Hepatocyte (in vitro differentiated cells): ENCODE results near the gene DGCR2. TPM values are rescaled to one million over a fixed set of nuclear protein-coding genes. Genes with fewer than 3 reads are reported as not detected.

ENCODE experiments used
- DNase-seq: peaks from one replicate; pipeline ENCODE4 v3.0.0-alpha.2; 2016; ENCODE audit warnings: low spot score
- H2AFZ ChIP-seq: fragments of 200-600 bp; sonication (generic); 2 replicates; pipeline ENCODE4 v1.6.0; 2016; ENCODE audit warnings: antibody characterized with exemption, mild to moderate bottlenecking
- H3K27ac ChIP-seq: fragments of 200-600 bp; sonication (generic); 2 replicates; pipeline ENCODE4 v1.5.1; 2016; ENCODE audit warnings: mild to moderate bottlenecking
- H3K27me3 ChIP-seq: fragments of 200-600 bp; sonication (generic); 2 replicates; pipeline ENCODE4 v1.6.1; 2016
- H3K36me3 ChIP-seq: fragments of 200-600 bp; sonication (generic); replicated peaks from 2 replicates; pipeline ENCODE4 v1.5.1; 2016; ENCODE audit warnings: low read depth; ENCODE audit not compliant: insufficient read depth
- H3K4me1 ChIP-seq: fragments of 200-600 bp; sonication (generic); 2 replicates; pipeline ENCODE4 v1.5.1; 2016; ENCODE audit warnings: mild to moderate bottlenecking, moderate library complexity; ENCODE audit not compliant: insufficient read depth
- H3K4me2 ChIP-seq: fragments of 200-600 bp; sonication (generic); 2 replicates; pipeline ENCODE4 v1.6.0; 2016
- H3K4me3 ChIP-seq: fragments of 200-600 bp; sonication (generic); 2 replicates; pipeline ENCODE4 v1.5.1; 2016; ENCODE audit warnings: mild to moderate bottlenecking
- H3K79me2 ChIP-seq: fragments of 200-600 bp; sonication (generic); 2 replicates; pipeline ENCODE4 v1.6.0; 2017; ENCODE audit warnings: mild to moderate bottlenecking
- H3K9me2 ChIP-seq: fragments of 200-600 bp; sonication (generic); replicated peaks from 2 replicates; pipeline ENCODE4 v1.6.0; 2017; ENCODE audit warnings: mild to moderate bottlenecking; ENCODE audit not compliant: insufficient read depth
- H3K9me3 ChIP-seq: fragments of 200-600 bp; sonication (generic); 2 replicates; pipeline ENCODE4 v1.5.1; 2016; ENCODE audit warnings: low read depth, mild to moderate bottlenecking
- H4K20me1 ChIP-seq: fragments of 200-600 bp; sonication (generic); 2 replicates; pipeline ENCODE4 v1.6.0; 2016; ENCODE audit warnings: mild to moderate bottlenecking; ENCODE audit not compliant: insufficient read depth, poor library complexity, severe bottlenecking
- CTCF ChIP-seq: fragments of 200-600 bp; sonication (generic); IDR thresholded peaks from 2 replicates; pipeline ENCODE4 v1.5.1; 2016; ENCODE audit warnings: antibody characterized with exemption, mild to moderate bottlenecking; ENCODE audit not compliant: poor library complexity
- EZH2 ChIP-seq: fragments of 200-600 bp; sonication (generic); IDR thresholded peaks from 2 replicates; pipeline ENCODE4 v1.6.1; 2016; ENCODE audit warnings: antibody characterized with exemption, mild to moderate bottlenecking, borderline replicate concordance
- EZH2phosphoT487 ChIP-seq: fragments of 200-600 bp; sonication (generic); IDR thresholded peaks from one replicate; pipeline ENCODE4 v1.6.1; 2018; ENCODE audit warnings: antibody characterized with exemption, mild to moderate bottlenecking, low read depth, moderate library complexity; ENCODE audit not compliant: unreplicated experiment, severe bottlenecking
- WGBS: methylation state at CpG from one replicate; pipeline ENCODE4 v1.1.6; 2016; ENCODE audit warnings: low lambda C conversion rate; ENCODE audit errors: missing lambda C conversion rate; 5-methylcytosine and 5-hydroxymethylcytosine counted together
- polyA plus RNA-seq: library from polyadenylated mRNA; unstranded; fragments of >200 nt; fragmentation: Nextera tagmentation; extraction: Ambion mirVana; gene quantifications from 2 replicates; pipeline ENCODE4 v1.2.1, GENCODE V29; 2016
- total RNA-seq: library from RNA; depleted of rRNA; stranded (reverse); fragments of >200 nt; gene quantifications from 2 replicates; pipeline ENCODE4 v1.2.3, GENCODE V29; 2014

The DGCR2 gene
- total and polyA plus RNA-seq, 2 experiments from 2014 or later: 61.5 to 67.2 TPM

DNA sequence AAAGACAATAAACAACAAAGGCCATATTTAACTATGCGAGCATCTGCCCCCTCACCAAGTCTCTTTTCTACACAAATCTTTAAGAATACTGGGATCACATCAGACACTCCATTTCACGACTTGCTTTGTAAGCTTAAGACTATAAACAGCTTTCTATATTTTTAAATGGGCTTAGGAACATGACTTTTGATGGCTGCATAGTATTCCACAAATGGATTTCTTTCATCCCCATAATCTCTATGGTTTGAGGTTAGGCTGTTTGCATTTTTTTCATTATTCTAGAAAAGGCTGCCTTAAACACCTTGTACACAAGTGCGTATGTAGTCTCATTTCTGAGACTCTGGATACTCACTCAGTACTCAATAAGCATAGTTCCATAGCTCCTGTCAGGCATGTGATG lies 52.8 kb downstream of the DGCR2 start:
- Histone ChIP-seq H3K27me3 (no peaks in the 10 kb centered on the region), H3K9me3 (no peaks in the 10 kb centered on the region), H3K79me2 (peaks cover 46% of the 10 kb centered on the region), H3K36me3 (no peaks in the 10 kb centered on the region), H2AFZ (no peak overlapping the region), H3K4me1 (no peaks in the 10 kb centered on the region), H3K27ac (no peak overlapping the region), H3K4me2 (no peak overlapping the region), H4K20me1 (peaks cover 15% of the 10 kb centered on the region), H3K9me2 (no peaks in the 10 kb centered on the region), H3K4me3 (no peak overlapping the region)
- WGBS: 97% methylated on average over 3 of the region's 3 CpGs
- no peak for TF ChIP-seq EZH2
- DNase-seq: no peak

- Histone ChIP-seq H4K20me1 (peaks cover 14% of the 10 kb centered on the region), H3K27ac (no peak overlapping the region), H3K9me3 (no peaks in the 10 kb centered on the region), H3K4me2 (no peak overlapping the region), H3K27me3 (no peaks in the 10 kb centered on the region), H3K36me3 (no peaks in the 10 kb centered on the region), H3K79me2 (peaks cover 40% of the 10 kb centered on the region), H3K4me3 (no peak overlapping the region), H3K9me2 (no peaks in the 10 kb centered on the region), H2AFZ (no peak overlapping the region), H3K4me1 (no peaks in the 10 kb centered on the region)
- DNase-seq: no peak
- no peak for TF ChIP-seq EZH2phosphoT487
- TF ChIP-seq EZH2: no peak
- TF ChIP-seq CTCF: no peak
- 98% methylated on average over 5 of the region's 5 CpGs for WGBS
Observed at GRCh38 chr22:19068784-19069271, 53.4 kb downstream of the DGCR2 start.

DNA sequence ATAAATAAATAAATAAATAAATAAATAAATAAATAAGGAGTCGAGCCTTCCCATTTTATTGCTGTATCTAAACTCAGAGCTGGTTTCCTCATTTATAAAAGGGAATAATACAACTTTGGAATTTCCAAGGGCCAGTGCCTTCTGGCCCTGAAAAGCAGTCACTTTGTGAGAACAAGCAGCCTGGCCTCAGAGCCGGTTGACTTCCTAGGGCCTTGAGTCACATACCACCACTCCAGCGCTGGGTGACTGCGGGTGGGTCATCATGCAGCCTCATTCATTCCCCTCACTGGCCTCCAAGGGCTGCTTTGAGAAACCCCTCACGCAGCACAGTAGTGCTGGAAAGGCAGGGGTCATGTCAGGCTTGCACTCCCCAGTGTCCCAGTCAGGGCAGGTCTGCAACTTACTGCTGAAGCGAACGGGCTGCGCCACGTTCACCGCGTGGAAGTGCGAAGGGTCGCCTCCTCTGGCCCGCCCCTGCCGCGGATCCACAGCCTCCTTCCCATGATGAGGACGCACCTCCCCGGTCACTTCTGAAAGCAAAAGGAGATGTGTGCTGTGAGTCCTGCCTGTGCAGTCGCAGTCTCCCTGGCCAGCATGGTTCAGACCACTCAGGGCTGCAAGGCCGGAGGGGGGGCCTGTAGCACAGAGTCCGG lies 54.4 kb downstream of the DGCR2 start:
- Histone ChIP-seq H3K79me2 (peaks cover 30% of the 10 kb centered on the region), H4K20me1 (peaks cover 4% of the 10 kb centered on the region), H3K4me2 (no peak overlapping the region), H3K27ac (no peak overlapping the region), H3K27me3 (no peaks in the 10 kb centered on the region), H3K4me1 (no peaks in the 10 kb centered on the region), H3K36me3 (no peaks in the 10 kb centered on the region), H2AFZ (no peak overlapping the region), H3K4me3 (no peak overlapping the region), H3K9me2 (no peaks in the 10 kb centered on the region), H3K9me3 (no peaks in the 10 kb centered on the region)
- no peak for DNase-seq
- WGBS: over 99% methylated on average over 21 of the region's 21 CpGs
- no peak for TF ChIP-seq EZH2
- TF ChIP-seq EZH2phosphoT487: no peak
- TF ChIP-seq CTCF: no peak

DNA sequence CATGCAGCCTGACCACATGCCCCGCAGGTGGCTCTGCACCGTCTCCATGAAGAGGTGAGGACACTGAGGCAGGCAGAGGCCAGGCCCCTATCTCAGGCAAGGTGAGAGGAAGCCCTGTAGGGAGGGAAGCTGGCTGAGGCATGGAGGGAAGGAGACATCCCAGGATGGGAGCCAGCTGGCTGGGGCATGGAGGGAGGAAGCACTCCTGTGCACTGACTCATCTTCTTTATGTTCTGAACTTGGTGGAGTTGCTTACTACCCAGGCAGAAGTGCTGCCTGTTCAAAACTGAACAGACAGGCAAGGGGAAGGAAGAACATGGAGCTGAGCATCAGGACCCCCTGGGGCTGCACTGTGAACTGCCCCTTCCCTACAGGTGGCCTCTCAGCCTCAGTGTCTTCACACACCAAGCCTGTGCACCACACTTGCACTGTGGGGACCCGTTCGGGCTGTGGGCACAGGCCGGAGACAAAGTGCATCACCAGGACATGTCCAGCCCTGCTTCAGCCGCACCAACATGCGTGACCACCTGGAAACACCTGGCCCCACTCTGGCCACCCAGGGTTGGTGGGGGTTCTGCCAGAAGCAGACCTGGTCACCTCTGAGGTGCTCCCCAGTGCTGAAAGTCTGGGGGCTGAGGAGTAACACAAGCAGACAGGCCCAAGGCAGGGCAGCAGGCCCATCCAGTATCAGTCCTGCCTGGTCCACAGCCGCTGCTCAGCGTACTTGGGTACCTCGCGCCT lies 55.5 kb downstream of the DGCR2 start:
- Histone ChIP-seq H3K9me2 (no peaks in the 10 kb centered on the region), H3K4me2 (no peak overlapping the region), H3K4me3 (no peak overlapping the region), H3K36me3 (no peaks in the 10 kb centered on the region), H2AFZ (no peak overlapping the region), H3K27me3 (no peaks in the 10 kb centered on the region), H3K4me1 (peaks cover 9% of the 10 kb centered on the region), H3K79me2 (peaks cover 21% of the 10 kb centered on the region), H4K20me1 (peaks cover 5% of the 10 kb centered on the region), H3K9me3 (no peaks in the 10 kb centered on the region), H3K27ac (no peak overlapping the region)
- TF ChIP-seq CTCF: no peak
- no peak for TF ChIP-seq EZH2
- no peak for TF ChIP-seq EZH2phosphoT487
- DNase-seq: no peak
- 98% methylated on average over 11 of the region's 11 CpGs for WGBS
